22Rv1 (cell line): ENCODE data around the gene GALNTL6.

ENCODE experiments used
- CTCF ChIP-seq: fragments of 450-650 bp; IDR thresholded peaks from 2 replicates; pipeline ENCODE4 v1.5.1; 2017; ENCODE audit warnings: mild to moderate bottlenecking
- ZFX ChIP-seq: fragments of 450-650 bp; IDR thresholded peaks from 2 replicates; pipeline ENCODE4 v1.6.1; 2017; ENCODE audit warnings: antibody characterized with exemption, borderline replicate concordance

- TF ChIP-seq CTCF (no peak), ZFX (no peak)
Observed at GRCh38 chr4:173038192-173038896, 1225.1 kb downstream of the GALNTL6 start.
